GM19395 (cell line): ENCODE measurements around the gene LIN7C.
"Not testable (repeated sequence)": the region's sequence is repeated elsewhere in the genome, so short reads cannot be mapped to it uniquely, and the experiment has no call there.

Source experiments
- ATAC-seq: cut with Tn5 transposase; IDR thresholded peaks from one replicate; pipeline ENCODE4 v1.9.1; 2021; ENCODE audit warnings: mild to moderate bottlenecking, moderate library complexity; ENCODE audit not compliant: unreplicated experiment

The LIN7C gene

GRCh38 chr11:27448184-27448540 is 58.4 kb downstream of the LIN7C start:
- not testable (repeated sequence) for ATAC-seq

DNA sequence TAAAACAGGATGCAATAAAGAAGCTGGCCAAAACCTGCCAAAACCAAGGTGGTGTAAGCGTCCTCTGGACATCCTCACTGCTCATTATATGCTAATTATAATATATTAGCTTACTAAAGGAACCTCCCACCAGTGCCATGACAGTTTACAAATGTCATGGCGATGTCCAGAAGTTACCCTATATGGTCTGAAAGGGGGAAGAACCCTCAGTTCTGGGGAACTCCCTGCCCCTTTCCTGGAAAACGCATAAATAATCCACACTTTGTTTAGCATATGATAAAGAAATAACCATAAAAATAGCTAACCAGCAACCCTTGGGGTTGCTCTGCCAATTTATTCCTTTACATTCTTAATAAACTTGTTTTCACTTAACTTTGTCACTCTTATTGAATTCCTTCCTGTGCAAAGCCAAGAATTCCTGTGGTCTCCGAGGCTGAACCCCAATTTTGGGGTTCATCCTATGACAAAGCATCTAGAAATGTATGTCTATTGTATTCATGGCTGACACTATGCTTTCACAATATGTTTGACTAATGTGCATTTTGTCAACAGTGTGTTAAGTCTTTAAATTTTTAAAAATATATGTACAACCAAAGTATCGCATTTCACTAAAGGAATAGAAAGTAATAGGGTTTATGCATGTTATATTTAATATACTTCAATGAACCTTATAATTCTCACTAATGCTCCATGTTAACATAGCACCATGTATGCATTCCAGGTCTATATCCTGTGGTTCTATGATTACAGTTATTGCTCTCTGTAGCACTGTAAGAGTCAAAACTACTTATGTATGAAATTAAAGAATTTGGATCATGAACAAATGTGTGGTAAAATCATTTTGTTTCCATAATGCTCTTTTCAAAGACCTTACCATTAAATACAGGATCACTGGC is 59.0 kb downstream of the LIN7C start:
- no peak for ATAC-seq

DNA sequence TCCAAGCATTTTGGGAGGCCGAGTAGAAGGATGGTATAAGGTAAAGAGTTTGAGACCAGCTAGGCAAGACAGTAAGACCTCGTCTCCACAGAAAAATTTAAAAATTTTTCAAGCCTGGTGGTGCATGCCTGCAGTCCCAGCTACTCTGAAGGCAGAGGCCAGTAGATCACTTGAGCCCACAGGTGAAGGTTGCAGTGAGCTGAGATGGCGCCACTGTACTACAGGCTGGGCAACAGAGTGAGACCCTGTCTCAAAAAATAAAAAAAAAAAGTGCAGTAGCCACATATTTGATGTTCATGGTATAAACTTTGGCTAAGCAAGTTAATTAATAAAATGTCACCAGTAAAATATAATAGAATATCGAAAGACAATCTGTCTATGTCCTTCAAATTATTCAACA is 60.9 kb downstream of the LIN7C start:
- ATAC-seq, result no peak

DNA sequence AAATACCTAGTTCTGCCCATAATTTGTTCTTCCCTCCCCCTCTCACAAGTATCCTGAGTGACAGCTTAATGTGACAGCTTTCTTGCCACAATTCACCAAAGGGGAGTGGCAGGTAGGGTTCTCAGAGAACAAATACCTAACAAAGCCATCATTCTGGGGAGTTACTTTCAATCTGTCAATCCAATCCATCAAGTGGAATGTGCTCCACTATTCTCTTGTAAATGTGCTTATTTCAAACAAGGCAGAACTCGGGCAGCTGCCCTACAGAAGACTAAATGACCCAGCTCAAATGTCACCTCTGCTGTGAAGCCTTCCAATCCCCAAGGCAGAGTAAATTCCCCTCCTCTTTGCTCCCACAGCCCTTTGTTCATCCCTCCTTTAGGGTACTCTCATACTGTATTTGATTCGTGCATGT is 61.8 kb downstream of the LIN7C start:
- no peak for ATAC-seq
